NCI-H1436 (cell line): ENCODE measurements around the gene LRRC14B.

Source experiments
- DNase-seq: peaks from one replicate; lab custom pipeline; 2025; lab: John Stamatoyannopoulos, UW

LRRC14B gene

GRCh38 chr5:174876-175465 lies 16.3 kb upstream of the LRRC14B start:
- no peak for DNase-seq

GRCh38 chr5:176296-176823 lies 14.9 kb upstream of the LRRC14B start:
- no peak for DNase-seq

GRCh38 chr5:178110-178509 lies 13.2 kb upstream of the LRRC14B start:
- DNase-seq, result peak; percentile 12

GRCh38 chr5:179401-179800 lies 11.9 kb upstream of the LRRC14B start:
- DNase-seq, result no peak

GRCh38 chr5:180286-180918 lies 10.9 kb upstream of the LRRC14B start:
- DNase-seq, result no peak

GRCh38 chr5:181160-181559 lies 10.1 kb upstream of the LRRC14B start:
- DNase-seq, result no peak

GRCh38 chr5:181566-181965 lies 9.7 kb upstream of the LRRC14B start:
- DNase-seq, result no peak

- no peak for DNase-seq
These were observed 9.2 kb upstream of the LRRC14B start for GRCh38 chr5:182126-182525.

- DNase-seq, result no peak
These were observed 6.8 kb upstream of the LRRC14B start for GRCh38 chr5:184471-184870.

GRCh38 chr5:185095-186070 lies 5.9 kb upstream of the LRRC14B start:
- DNase-seq, result no peak

GRCh38 chr5:186091-187041 lies 4.9 kb upstream of the LRRC14B start:
- DNase-seq, result no peak

- DNase-seq, result no peak
These were observed 4.3 kb upstream of the LRRC14B start for GRCh38 chr5:187042-187431.

- DNase-seq, result no peak
These were observed 3.5 kb upstream of the LRRC14B start for GRCh38 chr5:187617-188451.

GRCh38 chr5:188488-189481 lies 2.5 kb upstream of the LRRC14B start:
- peak; percentile 86 for DNase-seq

- no peak for DNase-seq
These were observed 1.8 kb upstream of the LRRC14B start for GRCh38 chr5:189486-189885.

GRCh38 chr5:189976-190365 lies 1.3 kb upstream of the LRRC14B start:
- no peak for DNase-seq

- no peak for DNase-seq
These were observed 794 bp upstream of the LRRC14B start for GRCh38 chr5:190366-191035.

GRCh38 chr5:191949-192690 lies 825 bp downstream of the LRRC14B start:
- DNase-seq, result no peak
